GM23248 (cell line): ENCODE data around the gene RBMX. TPM values are rescaled to one million over a fixed set of nuclear protein-coding genes. Genes with fewer than 3 reads are reported as not detected.

Experiments
- DNase-seq: peaks from one replicate; pipeline ENCODE4 v3.0.0-alpha.2; 2015
- H2AFZ ChIP-seq: fragments of 200-600 bp; sonication (generic); 2 replicates; pipeline ENCODE4 v1.6.1; 2016; ENCODE audit warnings: antibody characterized with exemption
- H3F3A ChIP-seq: fragments of 200-600 bp; sonication (generic); 2 replicates; pipeline ENCODE4 v1.6.1; 2016; ENCODE audit warnings: mild to moderate bottlenecking, antibody characterized with exemption, mixed run types; ENCODE audit not compliant: insufficient read depth
- H3K27ac ChIP-seq: fragments of 200-600 bp; sonication (generic); 2 replicates; pipeline ENCODE4 v1.5.1; 2016; ENCODE audit warnings: mild to moderate bottlenecking
- H3K27me3 ChIP-seq: fragments of 200-600 bp; sonication (generic); replicated peaks from 2 replicates; pipeline ENCODE4 v1.6.1; 2016; ENCODE audit warnings: mild to moderate bottlenecking; ENCODE audit not compliant: insufficient read depth
- H3K36me3 ChIP-seq: fragments of 200-600 bp; sonication (generic); 2 replicates; pipeline ENCODE4 v1.6.1; 2016; ENCODE audit warnings: low read depth, mild to moderate bottlenecking
- H3K4me1 ChIP-seq: fragments of 200-600 bp; sonication (generic); 2 replicates; pipeline ENCODE4 v1.6.1; 2016; ENCODE audit warnings: mild to moderate bottlenecking; ENCODE audit not compliant: insufficient read depth
- H3K4me2 ChIP-seq: fragments of 200-600 bp; sonication (generic); one replicate; pipeline ENCODE4 v1.6.1; 2016; ENCODE audit warnings: mild to moderate bottlenecking; ENCODE audit not compliant: unreplicated experiment
- H3K4me3 ChIP-seq: fragments of 200-600 bp; sonication (generic); 2 replicates; pipeline ENCODE4 v1.5.1; 2016; ENCODE audit warnings: mild to moderate bottlenecking
- H3K79me2 ChIP-seq: fragments of 200-600 bp; sonication (generic); 2 replicates; pipeline ENCODE4 v1.6.1; 2016; ENCODE audit warnings: mild to moderate bottlenecking; ENCODE audit not compliant: insufficient read depth
- H3K9ac ChIP-seq: fragments of 200-600 bp; sonication (generic); 2 replicates; pipeline ENCODE4 v1.6.1; 2016; ENCODE audit warnings: mild to moderate bottlenecking
- H3K9me2 ChIP-seq: fragments of 200-600 bp; sonication (generic); 2 replicates; pipeline ENCODE4 v1.6.1; 2016; ENCODE audit warnings: mixed run types, mild to moderate bottlenecking, moderate library complexity; ENCODE audit not compliant: insufficient read depth
- H3K9me3 ChIP-seq: fragments of 200-600 bp; sonication (generic); one replicate; pipeline ENCODE4 v1.6.1; 2017; ENCODE audit warnings: low read depth
- H4K20me1 ChIP-seq: fragments of 200-600 bp; sonication (generic); 2 replicates; pipeline ENCODE4 v1.6.0; 2016; ENCODE audit not compliant: insufficient read depth
- EZH2 ChIP-seq: fragments of 200-600 bp; sonication (generic); IDR thresholded peaks from 2 replicates; pipeline ENCODE4 v1.6.1; 2018; ENCODE audit warnings: antibody characterized with exemption, mild to moderate bottlenecking; ENCODE audit not compliant: insufficient read depth, poor library complexity, severe bottlenecking
- EZH2phosphoT487 ChIP-seq: fragments of 200-600 bp; sonication (generic); IDR thresholded peaks from 2 replicates; pipeline ENCODE4 v1.6.1; 2018; ENCODE audit warnings: antibody characterized with exemption, moderate library complexity, mild to moderate bottlenecking, low read depth; ENCODE audit not compliant: insufficient read depth
- WGBS, 2 experiments: methylation state at CpG; one replicate each; pipeline ENCODE4 v1.1.6; 2015 to 2017; ENCODE audit warnings: low lambda C conversion rate in 2 of 2, low coverage in 1 of 2; ENCODE audit errors: missing lambda C conversion rate in 2 of 2; 5-methylcytosine and 5-hydroxymethylcytosine counted together
- in situ Hi-C: fragments of 300-500 bp; cut with MboI; formaldehyde crosslinking; loops from 2 replicates; pipeline ENCODE4 v1.15.0; 2020
- polyA plus RNA-seq: library from polyadenylated mRNA; unstranded; fragments of >200 nt; fragmentation: Nextera tagmentation; extraction: Ambion mirVana; gene quantifications from 2 replicates; pipeline ENCODE4 v1.2.1, GENCODE V29; 2016
- small RNA-seq: library from RNA; depleted of rRNA; stranded (forward); fragments of <200 nt; gene quantifications from one replicate; pipeline ENCODE3, GENCODE V24; 2014; ENCODE audit warnings: low read depth, low replicate concordance
- total RNA-seq: library from RNA; depleted of rRNA; stranded (reverse); fragments of >200 nt; shearing (Covaris generic); gene quantifications from 2 replicates; pipeline ENCODE4 v1.2.3, GENCODE V29; 2014; rRNA removed

Gene RBMX
- total and polyA plus RNA-seq, 2 experiments from 2014 or later: 82.5 to 217 TPM

- no peaks in the 10 kb centered on the region for H3F3A ChIP-seq
- H4K20me1 ChIP-seq: no peaks in the 10 kb centered on the region
- peaks cover 13% of the 10 kb centered on the region; the same call in 1 of the 2 replicates for H3K4me1 ChIP-seq
- no peaks in the 10 kb centered on the region for H3K9me3 ChIP-seq
- no peak overlapping the region for H3K9ac ChIP-seq
- no peaks in the 10 kb centered on the region for H3K27me3 ChIP-seq
- no peak overlapping the region for H3K27ac ChIP-seq
- no peaks in the 10 kb centered on the region for H3K36me3 ChIP-seq
- H3K79me2 ChIP-seq: no peaks in the 10 kb centered on the region
- no peak overlapping the region for H3K4me2 ChIP-seq
- no peaks in the 10 kb centered on the region for H3K9me2 ChIP-seq
- H3K4me3 ChIP-seq: no peak overlapping the region
- no peak for TF ChIP-seq EZH2phosphoT487
- TF ChIP-seq EZH2: no peak
- 94 to 100% methylated on average over 2 of the region's 2 CpGs for WGBS, 2 experiments
- no peak for DNase-seq
- in situ Hi-C loops: no loop called here
- H2AFZ ChIP-seq: no peak overlapping the region
Measured at GRCh38 chrX:136825771-136826170, 54.8 kb downstream of the RBMX start.

Small RNA genes within 50 kb of the gene (small RNA-seq; reads per million reads assigned to genes)
- gene SNORD61: not detected

Other genes starting within 250 kb of the RBMX start
- not detected in 2 replicates for gene CD40LG, start 232.6 kb downstream of the RBMX start, total RNA-seq
- gene CD40LG, start 232.6 kb downstream of the RBMX start, polyA plus RNA-seq: not detected in 2 replicates
- 5.9 and 7.7 TPM in 2 replicates for gene ARHGEF6, start 99.8 kb downstream of the RBMX start, total RNA-seq
- 3.6 and 4.3 TPM in 2 replicates for gene ARHGEF6, start 99.8 kb downstream of the RBMX start, polyA plus RNA-seq
- not detected in 2 replicates for gene GPR101, start 153.3 kb upstream of the RBMX start, total RNA-seq
- not detected in 2 replicates for gene GPR101, start 153.3 kb upstream of the RBMX start, polyA plus RNA-seq